Nephron progenitor cell (in vitro differentiated cells): Measurements from ENCODE around the gene FOXE3.

Experiments used
- DNase-seq: peaks from one replicate; pipeline ENCODE4 v3.0.0; 2021
- H3K27ac Mint-ChIP-seq: 2 replicates; pipeline ENCODE4 v1.8.0; 2021; ENCODE audit warnings: mild to moderate bottlenecking, moderate library complexity, mixed read lengths
- H3K27me3 Mint-ChIP-seq: 2 replicates; pipeline ENCODE4 v1.8.0; 2021; ENCODE audit warnings: mild to moderate bottlenecking, low read depth, mixed read lengths; ENCODE audit not compliant: poor library complexity
- H3K36me3 Mint-ChIP-seq: 2 replicates; pipeline ENCODE4 v1.8.0; 2021; ENCODE audit warnings: low read depth, mixed read lengths
- H3K4me1 Mint-ChIP-seq: 2 replicates; pipeline ENCODE4 v1.8.0; 2021; ENCODE audit warnings: mixed read lengths
- H3K4me3 Mint-ChIP-seq: 2 replicates; pipeline ENCODE4 v1.8.0; 2021; ENCODE audit warnings: mild to moderate bottlenecking, moderate library complexity, mixed read lengths
- H3K9me3 Mint-ChIP-seq: 2 replicates; pipeline ENCODE4 v1.8.0; 2021; ENCODE audit warnings: mild to moderate bottlenecking, moderate library complexity, mixed read lengths
- CTCF ChIP-seq: fragments of 200-600 bp; sonication (generic); IDR thresholded peaks from 2 replicates; pipeline ENCODE4 v1.5.0; 2021; ENCODE audit warnings: antibody characterized with exemption

FOXE3 gene

GRCh38 chr1:47412437-47412836 lies 3.6 kb upstream of the FOXE3 start:
- Mint-ChIP-seq H3K9me3 (no peaks in the 10 kb centered on the region), H3K36me3 (no peaks in the 10 kb centered on the region), H3K4me3 (no peak overlapping the region), H3K27ac (no peak overlapping the region), H3K27me3 (peaks cover 78% of the 10 kb centered on the region), H3K4me1 (peaks cover 7% of the 10 kb centered on the region)
- DNase-seq, result no peak
- no peak for TF ChIP-seq CTCF

DNA sequence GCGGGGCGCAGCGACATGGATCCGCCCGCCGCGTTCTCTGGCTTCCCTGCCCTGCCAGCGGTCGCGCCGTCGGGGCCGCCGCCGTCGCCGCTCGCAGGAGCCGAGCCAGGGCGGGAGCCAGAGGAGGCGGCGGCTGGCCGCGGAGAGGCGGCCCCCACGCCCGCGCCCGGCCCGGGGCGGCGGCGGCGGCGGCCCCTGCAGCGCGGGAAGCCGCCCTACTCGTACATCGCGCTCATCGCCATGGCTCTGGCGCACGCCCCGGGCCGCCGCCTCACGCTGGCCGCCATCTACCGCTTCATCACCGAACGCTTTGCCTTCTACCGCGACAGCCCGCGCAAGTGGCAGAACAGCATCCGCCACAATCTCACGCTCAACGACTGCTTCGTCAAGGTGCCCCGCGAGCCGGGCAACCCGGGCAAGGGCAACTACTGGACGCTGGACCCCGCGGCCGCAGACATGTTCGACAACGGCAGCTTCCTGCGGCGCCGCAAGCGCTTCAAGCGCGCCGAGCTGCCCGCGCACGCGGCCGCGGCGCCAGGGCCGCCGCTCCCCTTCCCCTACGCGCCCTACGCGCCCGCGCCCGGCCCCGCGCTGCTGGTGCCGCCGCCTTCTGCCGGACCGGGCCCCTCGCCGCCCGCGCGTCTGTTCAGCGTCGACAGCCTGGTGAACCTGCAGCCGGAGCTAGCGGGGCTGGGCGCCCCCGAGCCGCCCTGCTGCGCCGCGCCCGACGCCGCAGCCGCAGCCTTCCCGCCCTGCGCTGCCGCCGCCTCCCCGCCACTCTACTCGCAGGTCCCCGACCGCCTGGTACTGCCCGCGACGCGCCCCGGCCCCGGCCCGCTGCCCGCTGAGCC lies 459 bp downstream of the FOXE3 start:
- H3K4me1 Mint-ChIP-seq, result peaks cover 6% of the 10 kb centered on the region
- peaks cover 16% of the 10 kb centered on the region for H3K36me3 Mint-ChIP-seq
- no peak for TF ChIP-seq CTCF
- peaks cover 92% of the 10 kb centered on the region for H3K27me3 Mint-ChIP-seq
- H3K27ac Mint-ChIP-seq, result no peak overlapping the region
- peaks cover 14% of the 10 kb centered on the region for H3K9me3 Mint-ChIP-seq
- peak; percentile 56 for DNase-seq
- H3K4me3 Mint-ChIP-seq, result peak overlapping the region; percentile 79

DNA sequence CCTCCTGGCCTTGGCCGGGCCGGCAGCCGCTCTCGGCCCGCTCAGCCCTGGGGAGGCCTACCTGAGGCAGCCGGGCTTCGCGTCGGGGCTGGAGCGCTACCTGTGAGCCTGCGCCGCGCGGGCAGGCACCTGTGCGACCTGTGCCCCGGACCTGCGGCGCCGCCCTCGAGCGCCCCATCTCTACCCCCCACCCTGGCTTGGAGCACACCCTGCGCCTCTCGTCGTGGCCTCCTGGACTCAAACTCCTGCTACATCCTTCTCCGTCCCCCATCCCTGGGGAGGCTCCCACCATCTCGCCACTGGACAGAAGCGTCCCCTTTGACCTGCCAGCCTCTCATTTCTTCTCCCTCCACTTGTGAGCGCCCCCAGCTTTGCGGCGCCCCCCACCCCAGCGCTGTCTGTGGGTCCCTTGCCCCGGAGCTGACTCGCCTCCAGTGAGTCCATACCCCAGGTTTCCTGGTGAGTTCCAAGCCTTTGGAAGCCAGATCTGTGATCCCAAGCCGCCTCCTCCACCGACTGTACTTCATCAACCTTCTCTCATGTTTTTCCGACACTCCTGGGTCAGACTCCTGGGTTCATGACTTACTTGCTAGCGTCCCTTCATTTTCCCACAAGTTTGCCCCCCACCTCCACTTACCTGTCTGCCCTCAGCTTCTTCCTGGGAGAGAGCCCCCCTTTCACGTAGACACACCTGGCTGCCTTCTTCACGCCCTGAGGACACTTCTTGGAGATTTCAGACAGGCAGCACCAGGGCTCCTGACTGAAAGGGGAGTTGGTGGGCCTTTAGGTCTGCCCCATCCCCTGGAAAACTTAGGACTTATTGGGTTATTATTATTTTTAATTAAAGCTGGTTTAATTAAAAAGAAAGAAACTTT lies 1.3 kb downstream of the FOXE3 start:
- Mint-ChIP-seq H3K36me3 (peaks cover 16% of the 10 kb centered on the region), H3K4me3 (peak overlapping the region; percentile 73), H3K9me3 (peaks cover 14% of the 10 kb centered on the region), H3K27ac (no peak overlapping the region), H3K4me1 (peaks cover 6% of the 10 kb centered on the region), H3K27me3 (peaks cover 97% of the 10 kb centered on the region)
- TF ChIP-seq CTCF, result no peak
- no peak for DNase-seq

DNA sequence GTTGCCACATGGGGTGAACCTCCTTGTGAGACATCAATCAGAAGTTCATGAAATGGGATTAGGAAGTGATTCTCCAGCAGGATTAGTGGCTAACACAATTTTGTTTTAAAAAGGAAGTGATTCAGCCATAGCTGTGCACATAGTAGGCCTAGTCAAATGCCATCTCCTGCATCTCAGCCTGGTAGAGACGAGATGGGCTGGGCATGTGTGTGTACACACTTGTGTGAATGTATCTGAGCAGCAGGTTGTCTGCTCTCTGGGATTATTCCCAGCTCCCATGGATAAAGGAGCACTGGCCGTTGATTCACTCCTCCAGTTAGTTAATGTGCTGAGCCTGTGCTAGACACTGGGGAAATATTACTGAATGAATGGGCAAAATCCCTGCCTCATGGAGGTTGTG lies 2.0 kb downstream of the FOXE3 start:
- H3K36me3 Mint-ChIP-seq, result peaks cover 16% of the 10 kb centered on the region
- peaks cover 97% of the 10 kb centered on the region for H3K27me3 Mint-ChIP-seq
- TF ChIP-seq CTCF, result no peak
- no peak for DNase-seq
- H3K27ac Mint-ChIP-seq, result no peak overlapping the region
- H3K4me1 Mint-ChIP-seq, result peaks cover 6% of the 10 kb centered on the region
- peaks cover 14% of the 10 kb centered on the region for H3K9me3 Mint-ChIP-seq
- peak overlapping the region; percentile 53 for H3K4me3 Mint-ChIP-seq

GRCh38 chr1:47418681-47419325 lies 2.7 kb downstream of the FOXE3 start:
- Mint-ChIP-seq H3K36me3 (peaks cover 16% of the 10 kb centered on the region), H3K4me1 (peaks cover 6% of the 10 kb centered on the region), H3K27ac (no peak overlapping the region), H3K27me3 (peaks cover 97% of the 10 kb centered on the region), H3K9me3 (peaks cover 14% of the 10 kb centered on the region), H3K4me3 (no peak overlapping the region)
- no peak for TF ChIP-seq CTCF
- no peak for DNase-seq
